HG03108 (cell line): ENCODE data around the gene COPG2.
"Not testable (repeated sequence)": the region's sequence is repeated elsewhere in the genome, so short reads cannot be mapped to it uniquely, and the experiment has no call there.

Experiments used
- ATAC-seq: cut with Tn5 transposase; IDR thresholded peaks from one replicate; pipeline ENCODE4 v1.9.1; 2021; ENCODE audit warnings: moderate library complexity; ENCODE audit not compliant: unreplicated experiment

Gene COPG2

DNA sequence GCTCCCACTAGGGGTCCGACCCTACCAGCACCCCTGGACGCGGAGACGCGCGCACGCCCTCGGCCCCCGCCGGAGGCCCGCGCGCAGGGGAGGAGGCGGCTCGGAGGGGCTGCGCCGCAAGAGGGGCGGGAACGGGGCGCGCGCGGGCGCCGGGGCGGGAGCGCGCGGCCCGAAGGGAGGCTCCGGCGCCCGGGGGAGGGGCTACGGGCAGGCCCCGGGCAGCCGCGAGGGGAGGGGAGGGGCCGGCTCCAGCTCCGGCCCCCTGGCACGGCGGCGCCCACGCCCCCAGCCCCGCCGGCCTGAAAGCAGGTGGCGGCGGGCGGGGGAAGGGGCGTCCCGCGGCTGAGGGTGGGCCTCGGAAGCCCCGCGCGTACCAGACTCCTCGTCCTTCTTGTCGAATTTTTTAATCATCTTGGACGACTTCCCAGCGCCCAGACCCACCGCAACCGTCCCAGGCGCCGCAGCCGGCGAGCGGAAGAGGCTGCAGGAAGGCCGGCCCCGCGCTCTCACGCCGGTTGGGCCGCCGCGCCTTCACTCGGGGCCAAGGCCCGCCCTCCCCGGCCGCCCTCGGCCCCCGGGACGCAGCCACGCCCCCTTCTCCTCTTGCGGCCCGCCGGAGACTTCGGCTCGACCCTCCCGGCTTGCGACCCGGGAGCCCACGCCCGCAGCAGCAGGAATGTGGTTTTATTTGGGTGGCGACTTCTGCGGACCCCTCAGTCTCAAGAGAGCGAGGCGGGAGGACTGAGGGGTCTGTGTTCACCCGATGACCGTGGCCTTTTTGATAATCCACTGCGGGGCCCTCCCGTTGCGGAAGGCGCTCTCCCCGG lies at the start of gene COPG2:
TSS of gene COPG2 (minus strand) at position 491 of the 827 bp plus-strand sequence. CDS start at position 411, 80 bp downstream.
- ATAC-seq: peak; percentile 95

DNA sequence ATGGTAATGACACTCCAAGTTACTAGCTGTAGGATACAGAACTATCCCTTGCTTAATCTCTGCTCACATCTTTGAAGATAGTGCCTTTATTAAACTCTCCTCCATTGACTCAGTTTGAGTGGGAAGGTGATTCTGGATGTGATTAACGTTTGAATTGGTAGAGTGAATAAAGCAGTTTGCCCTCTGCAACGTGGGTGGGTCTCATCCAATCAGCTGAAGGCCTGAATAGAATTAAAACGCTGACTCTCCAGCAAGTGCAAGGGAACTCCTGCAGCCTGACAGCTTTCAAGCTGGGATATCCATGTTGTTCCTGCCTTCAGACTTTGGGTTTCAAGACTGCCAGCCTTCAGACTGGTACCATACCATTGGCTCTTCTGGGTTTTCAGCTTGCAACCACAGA lies 43.9 kb upstream of the COPG2 start:
- no peak for ATAC-seq

DNA sequence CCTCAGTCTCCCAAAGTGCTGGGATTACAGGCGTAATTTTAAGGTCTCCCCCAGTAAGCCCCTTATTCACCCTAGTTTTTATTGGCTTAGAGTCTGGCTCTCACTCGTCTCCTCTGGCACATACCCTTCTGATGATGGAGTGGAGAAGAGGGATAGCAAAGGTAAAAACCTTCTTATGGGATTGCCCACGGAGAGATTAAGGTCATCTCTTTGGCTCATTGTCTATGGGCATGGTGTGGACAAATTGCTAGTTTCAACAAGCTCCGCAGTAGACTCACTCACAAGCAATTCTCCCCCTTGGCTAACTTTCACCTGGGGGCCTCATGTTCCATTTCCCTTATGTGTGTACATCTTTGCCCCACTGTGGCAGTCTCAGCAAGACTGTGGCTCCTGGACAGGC lies 40.2 kb upstream of the COPG2 start:
- no peak for ATAC-seq

DNA sequence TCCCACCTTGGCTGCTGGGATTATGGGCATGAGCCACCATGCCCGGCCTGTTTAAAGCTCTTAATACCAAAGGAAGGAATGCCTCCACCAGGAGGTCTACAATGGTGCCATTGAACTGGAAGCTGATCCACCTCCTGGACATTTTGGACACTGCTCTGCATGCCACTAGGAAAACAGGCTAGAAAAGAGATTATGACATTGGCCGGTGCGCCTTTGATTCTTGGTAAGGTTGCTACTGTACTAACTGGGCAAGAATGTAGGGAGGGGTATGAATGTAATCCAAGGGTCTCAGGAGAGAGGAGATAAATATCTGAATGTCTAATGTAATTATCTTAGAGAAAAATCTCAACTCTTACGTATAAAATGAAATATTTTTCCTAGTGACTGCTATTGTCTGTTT lies 39.5 kb upstream of the COPG2 start:
- no peak for ATAC-seq

- ATAC-seq: no peak
These were observed 35.3 kb upstream of the COPG2 start for GRCh38 chr7:130703851-130704250.

DNA sequence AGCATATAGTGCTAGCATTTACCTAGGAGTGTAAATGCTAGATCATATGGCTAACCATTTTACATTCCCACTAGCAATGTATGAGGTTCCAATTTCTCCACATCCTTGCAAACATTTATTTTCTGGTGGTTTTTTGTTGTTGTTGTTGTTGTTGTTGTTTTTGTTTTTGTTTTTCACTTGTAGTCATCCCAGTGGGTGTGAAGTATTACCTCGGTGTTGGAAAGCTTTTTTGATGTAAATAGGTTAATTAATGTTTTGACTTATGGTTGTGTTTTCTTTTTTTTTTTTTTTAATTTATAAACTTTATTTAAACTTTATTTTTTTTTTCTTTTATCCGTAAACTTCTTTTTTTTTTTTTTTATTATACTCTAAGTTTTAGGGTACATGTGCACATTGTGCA lies 33.1 kb upstream of the COPG2 start:
- no peak for ATAC-seq

DNA sequence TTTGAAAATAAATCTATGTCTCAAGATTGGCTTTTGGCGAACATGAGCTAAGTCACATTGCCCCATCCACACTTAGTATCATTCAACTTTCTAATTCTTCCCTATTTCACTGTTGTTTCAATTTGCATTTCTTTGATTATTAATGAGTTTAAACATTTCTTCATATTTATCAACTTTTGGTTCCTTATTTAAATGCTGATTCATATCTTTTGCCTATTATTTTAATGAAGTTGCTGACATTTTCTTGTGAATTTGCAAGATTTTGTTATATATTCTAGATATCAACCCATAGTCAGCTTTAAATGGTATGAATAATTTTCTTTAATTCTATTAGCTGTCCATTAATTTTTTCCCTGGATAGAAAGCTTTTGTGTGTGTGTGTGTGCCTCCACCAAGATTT lies 32.2 kb upstream of the COPG2 start:
- no peak for ATAC-seq

DNA sequence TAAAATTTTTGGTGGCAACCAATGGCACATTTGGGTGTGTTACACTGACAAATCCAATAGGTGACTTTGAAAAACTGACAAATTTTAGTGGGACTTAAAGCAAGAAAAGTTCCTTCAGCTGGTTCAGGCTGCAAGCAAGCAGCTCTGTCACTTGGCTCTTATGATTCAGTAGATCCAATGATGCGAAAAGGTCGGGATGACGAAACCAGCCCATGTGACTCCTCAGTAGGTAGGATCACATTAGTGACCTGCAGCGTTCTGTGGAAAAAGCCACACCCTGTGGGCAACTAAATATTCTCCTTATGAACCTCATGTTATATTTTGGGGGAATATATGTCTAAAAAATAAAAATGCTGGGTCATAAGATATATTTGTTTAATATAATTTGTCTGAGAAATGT lies 31.1 kb upstream of the COPG2 start:
- no peak for ATAC-seq

DNA sequence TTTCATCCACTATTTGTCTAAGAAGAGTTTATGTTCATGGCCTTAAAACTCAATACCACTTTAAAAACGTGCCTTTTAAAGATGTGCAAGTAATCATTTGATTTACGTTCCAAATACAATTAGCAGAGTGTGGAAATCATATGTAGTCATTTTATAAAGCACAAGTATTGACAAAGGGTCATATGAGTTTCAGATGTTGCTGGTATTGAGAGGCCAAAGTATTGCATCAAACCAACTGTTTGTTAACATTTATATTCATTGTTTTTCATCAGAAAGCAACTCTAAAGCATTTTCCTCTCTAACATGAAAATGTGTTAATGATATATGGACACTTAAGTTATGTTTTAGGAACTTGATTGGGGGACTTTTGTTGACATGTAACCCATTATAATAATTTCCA lies 29.3 kb upstream of the COPG2 start:
- ATAC-seq: no peak

GRCh38 chr7:130695840-130696239 lies 27.3 kb upstream of the COPG2 start:
- no peak for ATAC-seq

DNA sequence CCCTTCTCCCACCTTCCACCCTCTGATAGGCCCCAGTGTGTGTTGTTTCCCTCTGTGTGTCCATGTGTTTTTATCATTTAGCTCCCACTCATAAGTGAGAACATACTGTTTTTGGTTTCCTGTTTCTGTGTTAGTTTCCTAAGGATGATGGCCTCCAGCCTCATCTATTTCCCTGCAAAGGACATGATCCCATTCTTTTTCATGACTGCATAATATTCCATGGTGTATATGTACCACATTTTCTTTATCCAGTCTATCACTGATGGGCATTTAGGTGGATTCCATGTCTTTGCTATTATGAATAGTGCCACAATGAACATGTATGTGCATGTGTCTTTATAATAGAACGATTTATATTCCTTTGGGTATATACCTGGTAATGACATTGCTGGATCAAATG lies 23.8 kb upstream of the COPG2 start:
- not testable (repeated sequence) for ATAC-seq

DNA sequence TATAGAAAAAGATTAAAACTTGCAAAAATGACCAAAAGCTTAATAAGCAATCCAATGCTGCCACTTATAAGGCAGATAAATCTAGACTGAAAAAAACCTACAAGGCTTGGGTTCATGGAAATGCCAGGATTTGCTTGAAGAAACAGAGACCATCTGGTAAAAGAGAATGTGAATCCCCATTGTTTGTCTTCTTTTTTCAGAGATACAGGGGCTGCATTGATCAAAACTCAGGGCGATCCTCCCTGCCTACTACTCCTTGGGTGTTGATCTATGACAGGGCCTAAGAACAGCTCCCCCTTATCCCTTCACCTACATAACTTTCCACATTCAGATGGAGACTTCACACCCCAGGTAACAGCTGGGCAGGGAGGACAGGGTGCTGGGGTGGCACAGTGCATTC lies 21.1 kb upstream of the COPG2 start:
- no peak for ATAC-seq

- ATAC-seq: no peak
These were observed 14.5 kb upstream of the COPG2 start for GRCh38 chr7:130683026-130683425.

GRCh38 chr7:130674456-130674855 lies 5.9 kb upstream of the COPG2 start:
- no peak for ATAC-seq

DNA sequence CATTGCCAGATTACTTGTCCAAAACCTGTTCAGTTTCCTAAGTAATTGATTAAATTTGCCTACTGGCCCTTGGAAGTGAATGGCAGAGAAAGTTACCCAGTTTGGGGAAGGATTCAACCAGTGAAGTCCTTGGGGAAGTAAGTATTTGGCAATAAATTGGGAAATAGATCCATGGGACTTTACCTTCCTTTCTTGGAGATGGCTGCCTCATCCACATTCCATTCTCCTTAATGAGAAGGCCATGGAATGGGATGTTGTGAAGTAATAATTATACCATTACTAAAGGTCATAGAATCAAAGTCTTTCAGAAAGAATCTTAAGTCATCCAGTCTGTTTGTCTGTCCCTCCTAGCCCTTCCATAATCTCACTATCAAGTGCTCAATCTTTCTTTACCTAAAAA lies 4.5 kb upstream of the COPG2 start:
- no peak for ATAC-seq

DNA sequence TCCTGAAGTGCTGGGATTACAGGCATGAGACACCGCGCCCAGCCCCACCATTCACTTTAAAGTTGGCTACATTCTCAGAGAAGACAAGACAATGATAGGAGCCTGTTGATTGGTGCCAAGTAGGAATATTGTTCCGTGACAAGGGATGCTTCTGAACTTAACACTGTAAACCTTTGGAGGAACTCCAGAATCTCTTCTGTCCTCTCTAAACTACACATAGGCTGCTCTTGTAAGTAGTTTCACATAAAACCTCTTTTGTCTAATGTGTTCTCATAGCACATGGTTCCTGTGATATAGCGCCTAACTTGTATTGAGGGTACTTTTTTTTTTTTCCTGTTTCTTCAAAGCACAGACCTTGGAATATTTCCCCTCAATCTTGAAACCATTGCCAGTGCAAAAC lies 3.6 kb upstream of the COPG2 start:
- ATAC-seq: no peak

- ATAC-seq: no peak
These were observed 645 bp upstream of the COPG2 start for GRCh38 chr7:130669085-130669700.

DNA sequence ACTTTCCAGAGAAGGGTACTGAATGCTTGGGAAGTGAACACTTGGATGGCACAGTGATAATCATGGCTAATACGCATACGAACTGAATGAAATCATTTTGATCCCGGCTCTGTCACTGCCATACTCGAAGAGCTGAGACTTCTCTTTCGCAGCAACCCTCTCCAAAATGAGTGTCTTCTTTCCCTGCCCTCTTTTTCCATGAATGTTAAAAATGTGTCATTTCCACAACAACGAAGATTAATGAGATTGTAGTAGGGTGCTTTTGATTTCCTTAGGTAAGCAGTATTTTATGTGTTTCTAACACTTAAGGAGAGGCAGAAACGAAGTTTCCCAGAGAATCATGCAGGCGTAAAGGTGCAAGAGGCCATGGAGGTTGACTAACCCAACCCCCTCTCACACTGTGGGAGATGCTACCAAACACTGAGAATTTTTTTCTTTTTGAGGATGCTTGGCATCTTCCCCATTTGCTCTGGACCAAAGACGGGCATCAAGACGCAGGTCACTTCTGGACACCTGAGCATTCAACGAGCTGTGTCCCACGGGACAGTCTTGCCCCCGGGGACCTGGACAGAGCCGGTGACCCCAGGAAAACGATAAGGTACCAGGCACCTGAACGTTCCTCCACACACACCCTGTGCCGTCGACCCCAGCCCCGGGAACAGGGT lies 823 bp downstream of the COPG2 start:
- ATAC-seq: no peak

GRCh38 chr7:130662426-130662825 lies 6.1 kb downstream of the COPG2 start:
- no peak for ATAC-seq

DNA sequence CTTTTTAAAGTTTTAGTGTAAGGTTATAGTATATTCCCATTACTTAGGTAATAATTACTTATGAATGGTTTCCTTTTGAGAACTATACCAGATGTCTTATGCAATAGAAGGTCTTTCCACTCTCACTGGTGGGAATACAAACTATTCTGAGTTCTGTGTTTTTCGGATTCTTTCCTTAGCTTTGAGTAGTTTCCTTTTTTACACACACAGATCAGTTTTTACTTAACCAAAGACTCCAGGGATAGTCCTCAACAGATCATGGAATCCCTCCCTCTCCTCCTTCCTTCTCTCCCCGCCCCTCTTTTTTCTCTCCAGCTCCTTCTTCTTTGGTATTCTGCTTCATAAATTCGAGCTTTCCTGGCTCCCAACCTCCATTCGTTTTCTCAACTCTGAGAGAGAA lies 13.3 kb downstream of the COPG2 start:
- ATAC-seq: no peak

DNA sequence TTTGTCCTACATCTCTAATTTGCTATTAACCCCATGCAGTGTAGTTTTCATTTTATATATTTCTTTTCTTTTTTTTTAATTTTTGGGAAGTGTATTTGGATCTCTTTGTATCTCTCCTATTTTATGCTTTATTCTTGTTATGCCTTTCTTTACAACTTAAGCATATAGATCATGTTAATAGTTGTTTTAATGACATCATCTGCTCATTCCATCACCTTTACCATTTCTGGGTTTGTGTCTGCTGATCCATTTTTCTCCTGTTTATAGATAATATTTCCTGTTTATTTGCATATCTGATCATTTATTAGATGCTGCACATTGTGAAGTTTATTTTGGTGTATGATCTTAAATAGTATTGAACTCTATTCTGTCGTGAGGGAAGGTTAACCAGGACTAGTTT lies 13.7 kb downstream of the COPG2 start:
- ATAC-seq: no peak

DNA sequence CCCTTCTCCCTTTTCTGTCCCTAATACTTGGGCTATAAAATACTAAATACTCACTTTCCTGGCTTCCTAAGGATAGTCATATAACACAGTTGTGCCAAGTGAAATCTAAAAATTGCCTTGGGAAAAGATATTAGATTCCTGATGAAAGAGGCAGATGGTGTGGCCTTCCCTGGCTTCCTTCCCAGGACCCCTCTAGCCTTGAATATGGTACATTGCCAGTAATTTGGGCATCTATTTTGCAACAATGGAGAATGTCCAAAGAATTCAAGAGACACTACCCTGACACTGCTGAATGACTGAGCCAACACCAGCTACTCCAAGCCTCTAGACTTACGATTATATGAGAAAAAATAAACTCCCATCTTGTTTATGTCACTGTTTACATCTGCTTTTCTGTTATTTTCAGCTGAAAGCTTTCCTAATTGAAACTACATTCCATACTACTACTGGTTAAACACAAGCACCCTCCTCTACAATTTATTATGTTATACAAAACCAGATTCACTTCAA lies 17.9 kb downstream of the COPG2 start:
- ATAC-seq: no peak
